Panc1 (cell line): ENCODE data around the gene MFAP5. TPM values are rescaled to one million over a fixed set of nuclear protein-coding genes. Genes with fewer than 3 reads are reported as not detected.

Experiments
- ATAC-seq: fragments of 200-7000 bp; cut with Tn5 transposase; 2 replicates; pipeline ENCODE4 v1.9.1; 2020; ENCODE audit warnings: mild to moderate bottlenecking, moderate library complexity
- BruUV-seq: library from RNA; stranded (reverse); fragments of 400-500 nt; replicated peaks from 2 replicates; lab custom pipeline; 2021; lab: Mats Ljungman, UMichigan
- CTCF ChIA-PET: fragments of 300-600 bp; sonication (Branson Sonifier 250); formaldehyde crosslinking; loops from one replicate; lab custom pipeline; 2022; ENCODE audit warnings: antibody characterized with exemption; lab: Charles Lee
- POLR2A ChIA-PET: fragments of 300-600 bp; sonication (Branson Sonifier 250); formaldehyde crosslinking; loops from one replicate; lab custom pipeline; 2022; ENCODE audit warnings: antibody characterized with exemption; lab: Charles Lee
- DNase-seq: peaks from one replicate; pipeline ENCODE4 v3.0.0-alpha.2; 2010; ENCODE audit warnings: low read depth, low spot score
- H3K27ac ChIP-seq: 2 replicates; pipeline ENCODE4 v1.5.1; 2011; ENCODE audit warnings: mild to moderate bottlenecking, low read length, inconsistent platforms
- H3K27me3 ChIP-seq: fragments of 200-500 bp; sonication (Bioruptor generic); 2 replicates; pipeline ENCODE4 v1.6.0; 2014; ENCODE audit warnings: low read length, inconsistent platforms; ENCODE audit not compliant: control insufficient read depth, insufficient read depth
- H3K36me3 ChIP-seq: fragments of 200-500 bp; sonication (Bioruptor generic); 2 replicates; pipeline ENCODE4 v1.5.1; 2014; ENCODE audit warnings: inconsistent platforms, mild to moderate bottlenecking, low read length, moderate library complexity; ENCODE audit not compliant: control insufficient read depth, insufficient read depth
- H3K4me1 ChIP-seq: 2 replicates; pipeline ENCODE4 v1.5.1; 2011; ENCODE audit warnings: inconsistent platforms, mild to moderate bottlenecking, low read length, moderate library complexity; ENCODE audit not compliant: control insufficient read depth, insufficient read depth
- H3K4me3 ChIP-seq, 2 experiments: 2 replicates each; pipeline ENCODE4 v1.5.1; 2011 to 2012; ENCODE audit warnings: low read depth in 2 of 2, low read length in 2 of 2, mild to moderate bottlenecking in 2 of 2, inconsistent platforms in 1 of 2, moderate library complexity in 1 of 2
- H3K9me3 ChIP-seq: fragments of 200-500 bp; sonication (Bioruptor generic); 2 replicates; pipeline ENCODE4 v1.5.1; 2014; ENCODE audit warnings: low read depth, mild to moderate bottlenecking, inconsistent platforms, low read length, moderate library complexity; ENCODE audit not compliant: control insufficient read depth, insufficient read depth
- POLR2AphosphoS5 ChIP-seq: IDR thresholded peaks from 2 replicates; pipeline ENCODE4 v1.6.1; 2012; ENCODE audit warnings: mild to moderate bottlenecking, low read depth, low read length, moderate library complexity
- SIN3A ChIP-seq: IDR thresholded peaks from 2 replicates; pipeline ENCODE4 v1.6.1; 2012; ENCODE audit warnings: low read depth, mild to moderate bottlenecking, low read length, moderate library complexity, borderline replicate concordance; ENCODE audit not compliant: insufficient read depth
- TCF7L2 ChIP-seq: IDR thresholded peaks from 2 replicates; pipeline ENCODE4 v1.6.1; 2011; ENCODE audit warnings: mild to moderate bottlenecking, low read depth, low read length, inconsistent platforms
- in situ Hi-C: cut with HindIII; loops from 2 replicates; pipeline ENCODE4 v1.10.0; 2016; ENCODE audit warnings: low sequenced_read_pairs, low pct_unique_long_range_greater_than_20kb
- intact Hi-C: fragments of 100-400 bp; cut with micrococcal nuclease; formaldehyde crosslinking; loops from one replicate; pipeline ENCODE4 v1.10.0; 2022; ENCODE audit not compliant: unreplicated experiment
- total RNA-seq: library from RNA; stranded (reverse); gene quantifications from one replicate; pipeline ENCODE4 v1.2.1, GENCODE V29; 2021; ENCODE audit not compliant: unreplicated experiment
- TF ChIP-seq, protein P1 (sequence below), 2 experiments: IDR thresholded peaks; 2 replicates each; pipeline ENCODE4 v1.6.1; 2011 to 2012; ENCODE audit warnings: low read depth in 2 of 2, control low read depth in 1 of 2, low read length in 1 of 2, mild to moderate bottlenecking in 1 of 2, moderate library complexity in 1 of 2; ENCODE audit not compliant: insufficient read depth in 1 of 2
- TF ChIP-seq, protein P2 (sequence below): fragments of 450-650 bp; IDR thresholded peaks from 2 replicates; pipeline ENCODE4 v1.5.1; 2017; ENCODE audit warnings: mild to moderate bottlenecking

The MFAP5 gene
- total RNA-seq, 1 experiment from 2014 or later = not detected

DNA sequence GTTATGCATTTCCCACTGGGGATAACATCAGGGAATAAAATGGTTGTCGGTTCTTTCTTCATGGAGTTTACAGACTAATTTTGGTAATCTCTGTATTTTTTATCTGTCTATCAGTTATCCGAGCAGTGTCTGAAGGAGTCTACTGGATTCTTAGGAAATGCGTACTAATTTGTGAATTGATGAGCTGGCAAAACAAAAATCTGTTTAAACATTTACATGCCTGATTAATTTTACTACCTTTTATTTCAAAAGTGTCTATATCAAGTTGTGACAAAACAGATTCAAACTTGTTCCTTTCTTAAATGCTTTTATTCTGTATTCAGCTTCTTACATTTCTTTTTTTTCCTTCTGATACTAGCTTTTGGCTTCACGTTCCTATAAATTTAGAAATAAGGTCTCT, 39.5 kb upstream of the MFAP5 start:
- Histone ChIP-seq H3K4me1 (peaks cover 8% of the 10 kb centered on the region; the same call in 1 of the 2 replicates), H3K9me3 (no peaks in the 10 kb centered on the region), H3K36me3 (no peaks in the 10 kb centered on the region; the same call in 1 of the 2 replicates), H3K4me3 (no peak overlapping the region), H3K27ac (no peak overlapping the region), H3K27me3 (no peaks in the 10 kb centered on the region)
- intact Hi-C loops = no loop called here
- ChIA-PET CTCF (no interaction called here), POLR2A (no interaction called here)
- in situ Hi-C loops = no loop called here
- DNase-seq = no peak
- no peak for TF ChIP-seq TCF7L2
- no peak for ATAC-seq
- BruUV-seq = no TSS peak

DNA sequence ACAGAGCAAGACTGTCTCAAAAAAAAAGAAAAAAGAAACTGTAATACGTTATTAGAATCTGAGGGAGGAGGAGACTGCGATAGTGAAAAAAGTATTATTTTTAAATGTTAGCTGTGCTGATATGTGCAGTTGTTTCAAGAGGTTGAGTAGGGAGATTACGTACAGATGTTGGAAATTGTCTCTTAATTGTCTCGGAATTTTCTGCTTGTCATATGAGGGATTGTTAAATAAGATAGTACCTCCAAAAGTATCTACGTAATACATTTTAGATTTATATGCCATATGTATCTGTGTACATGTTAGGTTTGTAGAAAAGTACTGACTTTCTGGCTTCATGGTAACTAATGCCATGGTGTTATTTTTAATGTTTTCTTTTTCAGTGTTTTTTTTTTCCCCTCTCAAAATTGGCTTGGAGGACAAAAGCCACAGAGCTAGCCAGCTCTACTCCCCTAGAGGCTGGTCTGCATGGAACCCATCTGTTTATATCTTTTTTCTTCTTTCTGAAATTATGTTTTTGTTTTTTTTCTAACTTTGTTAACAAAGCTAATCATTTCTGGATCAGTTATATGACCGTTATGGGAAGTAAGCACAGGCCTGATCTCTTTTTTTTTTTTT, 38.5 kb upstream of the MFAP5 start:
- TF ChIP-seq TCF7L2 (no peak), SIN3A (no peak)
- TF ChIP-seq, protein P1, sequence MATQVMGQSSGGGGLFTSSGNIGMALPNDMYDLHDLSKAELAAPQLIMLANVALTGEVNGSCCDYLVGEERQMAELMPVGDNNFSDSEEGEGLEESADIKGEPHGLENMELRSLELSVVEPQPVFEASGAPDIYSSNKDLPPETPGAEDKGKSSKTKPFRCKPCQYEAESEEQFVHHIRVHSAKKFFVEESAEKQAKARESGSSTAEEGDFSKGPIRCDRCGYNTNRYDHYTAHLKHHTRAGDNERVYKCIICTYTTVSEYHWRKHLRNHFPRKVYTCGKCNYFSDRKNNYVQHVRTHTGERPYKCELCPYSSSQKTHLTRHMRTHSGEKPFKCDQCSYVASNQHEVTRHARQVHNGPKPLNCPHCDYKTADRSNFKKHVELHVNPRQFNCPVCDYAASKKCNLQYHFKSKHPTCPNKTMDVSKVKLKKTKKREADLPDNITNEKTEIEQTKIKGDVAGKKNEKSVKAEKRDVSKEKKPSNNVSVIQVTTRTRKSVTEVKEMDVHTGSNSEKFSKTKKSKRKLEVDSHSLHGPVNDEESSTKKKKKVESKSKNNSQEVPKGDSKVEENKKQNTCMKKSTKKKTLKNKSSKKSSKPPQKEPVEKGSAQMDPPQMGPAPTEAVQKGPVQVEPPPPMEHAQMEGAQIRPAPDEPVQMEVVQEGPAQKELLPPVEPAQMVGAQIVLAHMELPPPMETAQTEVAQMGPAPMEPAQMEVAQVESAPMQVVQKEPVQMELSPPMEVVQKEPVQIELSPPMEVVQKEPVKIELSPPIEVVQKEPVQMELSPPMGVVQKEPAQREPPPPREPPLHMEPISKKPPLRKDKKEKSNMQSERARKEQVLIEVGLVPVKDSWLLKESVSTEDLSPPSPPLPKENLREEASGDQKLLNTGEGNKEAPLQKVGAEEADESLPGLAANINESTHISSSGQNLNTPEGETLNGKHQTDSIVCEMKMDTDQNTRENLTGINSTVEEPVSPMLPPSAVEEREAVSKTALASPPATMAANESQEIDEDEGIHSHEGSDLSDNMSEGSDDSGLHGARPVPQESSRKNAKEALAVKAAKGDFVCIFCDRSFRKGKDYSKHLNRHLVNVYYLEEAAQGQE (IDR thresholded peaks at IDR 0.05; ENCODE audit: insufficient read depth in 1 of 2, low read depth in 2 of 2, low read length in 1 of 2) = no peak
- H3K36me3 ChIP-seq = no peaks in the 10 kb centered on the region; the same call in 1 of the 2 replicates
- ATAC-seq (no peak), DNase-seq (no peak)
- H3K27ac ChIP-seq = no peak overlapping the region
- BruUV-seq = no TSS peak
- CTCF ChIA-PET = no interaction called here
- intact Hi-C loops = no loop called here
- POLR2A ChIA-PET = no interaction called here
- no peak overlapping the region for H3K4me3 ChIP-seq
- peaks cover 5% of the 10 kb centered on the region; the same call in 1 of the 2 replicates for H3K4me1 ChIP-seq
- in situ Hi-C loops = no loop called here
- H3K9me3 ChIP-seq = no peaks in the 10 kb centered on the region
- no peaks in the 10 kb centered on the region for H3K27me3 ChIP-seq

GRCh38 chr12:8699714-8700113, 37.1 kb upstream of the MFAP5 start:
- Histone ChIP-seq H3K27ac (no peak overlapping the region), H3K4me3 (peak overlapping the region in 1 of 2 experiments; percentile 73; a peak in 1 of 4 replicates), H3K36me3 (no peaks in the 10 kb centered on the region; the same call in 1 of the 2 replicates), H3K27me3 (no peaks in the 10 kb centered on the region), H3K4me1 (peaks cover 5% of the 10 kb centered on the region; the same call in 1 of the 2 replicates), H3K9me3 (no peaks in the 10 kb centered on the region)
- ChIA-PET CTCF (no interaction called here), POLR2A (no interaction called here)
- no TSS peak for BruUV-seq
- no peak for ATAC-seq
- in situ Hi-C loops (no loop called here), intact Hi-C loops (no loop called here)
- no peak for DNase-seq
- TF ChIP-seq TCF7L2 (no peak), POLR2AphosphoS5 (no peak), SIN3A (no peak)
- TF ChIP-seq, protein P2, sequence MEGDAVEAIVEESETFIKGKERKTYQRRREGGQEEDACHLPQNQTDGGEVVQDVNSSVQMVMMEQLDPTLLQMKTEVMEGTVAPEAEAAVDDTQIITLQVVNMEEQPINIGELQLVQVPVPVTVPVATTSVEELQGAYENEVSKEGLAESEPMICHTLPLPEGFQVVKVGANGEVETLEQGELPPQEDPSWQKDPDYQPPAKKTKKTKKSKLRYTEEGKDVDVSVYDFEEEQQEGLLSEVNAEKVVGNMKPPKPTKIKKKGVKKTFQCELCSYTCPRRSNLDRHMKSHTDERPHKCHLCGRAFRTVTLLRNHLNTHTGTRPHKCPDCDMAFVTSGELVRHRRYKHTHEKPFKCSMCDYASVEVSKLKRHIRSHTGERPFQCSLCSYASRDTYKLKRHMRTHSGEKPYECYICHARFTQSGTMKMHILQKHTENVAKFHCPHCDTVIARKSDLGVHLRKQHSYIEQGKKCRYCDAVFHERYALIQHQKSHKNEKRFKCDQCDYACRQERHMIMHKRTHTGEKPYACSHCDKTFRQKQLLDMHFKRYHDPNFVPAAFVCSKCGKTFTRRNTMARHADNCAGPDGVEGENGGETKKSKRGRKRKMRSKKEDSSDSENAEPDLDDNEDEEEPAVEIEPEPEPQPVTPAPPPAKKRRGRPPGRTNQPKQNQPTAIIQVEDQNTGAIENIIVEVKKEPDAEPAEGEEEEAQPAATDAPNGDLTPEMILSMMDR = no peak
- TF ChIP-seq, protein P1 (IDR thresholded peaks at IDR 0.05; ENCODE audit: insufficient read depth in 1 of 2, low read depth in 2 of 2, low read length in 1 of 2) = no peak
